OCI-LY7 (cell line): ENCODE measurements around the gene ZBTB5. TPM values are rescaled to one million over a fixed set of nuclear protein-coding genes. Genes with fewer than 3 reads are reported as not detected.

ENCODE experiments used
- BruUV-seq: library from RNA; stranded (reverse); fragments of 400-500 nt; replicated peaks from 2 replicates; lab custom pipeline; 2021; lab: Mats Ljungman, UMichigan
- CTCF ChIA-PET: fragments of 300-600 bp; sonication (Branson Sonifier 250); formaldehyde crosslinking; loops from one replicate; lab custom pipeline; 2022; ENCODE audit warnings: antibody characterized with exemption; ENCODE audit not compliant: unreplicated experiment; lab: Charles Lee
- POLR2A ChIA-PET: fragments of 300-600 bp; sonication (Branson Sonifier 250); formaldehyde crosslinking; loops from one replicate; lab custom pipeline; 2022; ENCODE audit warnings: antibody characterized with exemption; lab: Charles Lee
- DNase-seq: peaks from one replicate; pipeline ENCODE4 v3.0.0-alpha.2; 2015; ENCODE audit warnings: low spot score
- H2AFZ ChIP-seq: fragments of 200-600 bp; sonication (generic), shearing (Covaris generic); 2 replicates; pipeline ENCODE4 v1.6.1; 2014; ENCODE audit warnings: mild to moderate bottlenecking, antibody characterized with exemption, low read length, moderate library complexity
- H3K27ac ChIP-seq: fragments of 200-600 bp; sonication (generic); 2 replicates; pipeline ENCODE4 v1.5.1; 2014; ENCODE audit warnings: mixed run types, low read depth, mild to moderate bottlenecking, moderate library complexity, low read length, inconsistent platforms; ENCODE audit not compliant: poor library complexity, severe bottlenecking
- H3K36me3 ChIP-seq: fragments of 200-600 bp; sonication (generic); 2 replicates; pipeline ENCODE4 v1.6.1; 2014; ENCODE audit warnings: mild to moderate bottlenecking, antibody characterized with exemption, low read length, moderate library complexity, mixed read lengths; ENCODE audit not compliant: insufficient read depth
- H3K4me1 ChIP-seq: fragments of 200-600 bp; sonication (generic); 2 replicates; pipeline ENCODE4 v1.5.1; 2014; ENCODE audit warnings: mild to moderate bottlenecking, low read length; ENCODE audit not compliant: insufficient read depth, poor library complexity, severe bottlenecking
- H3K4me2 ChIP-seq: fragments of 200-600 bp; sonication (generic); 2 replicates; pipeline ENCODE4 v1.6.1; 2014; ENCODE audit warnings: mild to moderate bottlenecking, low read length
- H3K4me3 ChIP-seq: fragments of 200-600 bp; sonication (generic); 2 replicates; pipeline ENCODE4 v1.5.1; 2014; ENCODE audit warnings: mild to moderate bottlenecking, low read depth, low read length; ENCODE audit not compliant: poor library complexity, severe bottlenecking
- H3K79me2 ChIP-seq: fragments of 200-600 bp; sonication (generic); 2 replicates; pipeline ENCODE4 v1.6.1; 2016; ENCODE audit warnings: low read depth, mild to moderate bottlenecking, low read length, moderate library complexity, mixed read lengths; ENCODE audit not compliant: insufficient read depth
- H3K9me2 ChIP-seq: fragments of 200-600 bp; sonication (generic); 2 replicates; pipeline ENCODE4 v1.6.1; 2016; ENCODE audit warnings: mild to moderate bottlenecking, low read length, mixed read lengths; ENCODE audit not compliant: insufficient read depth
- H3K9me3 ChIP-seq: fragments of 200-600 bp; sonication (generic); 2 replicates; pipeline ENCODE4 v1.6.1; 2014; ENCODE audit warnings: mild to moderate bottlenecking, mixed run types, low read length, mixed read lengths
- H4K20me1 ChIP-seq: fragments of 200-600 bp; sonication (generic); 2 replicates; pipeline ENCODE4 v1.6.1; 2014; ENCODE audit warnings: mild to moderate bottlenecking, antibody characterized with exemption, low read length, moderate library complexity, mixed read lengths; ENCODE audit not compliant: insufficient read depth
- EZH2phosphoT487 ChIP-seq: fragments of 200-600 bp; sonication (generic); IDR thresholded peaks from 2 replicates; pipeline ENCODE4 v1.6.1; 2018; ENCODE audit warnings: low read depth, borderline replicate concordance, mild to moderate bottlenecking, mixed run types, antibody characterized with exemption, low read length, moderate library complexity, mixed read lengths
- intact Hi-C: fragments of 100-400 bp; cut with micrococcal nuclease; formaldehyde crosslinking; loops from one replicate; pipeline ENCODE4 v1.10.0; 2022; ENCODE audit not compliant: unreplicated experiment
- total RNA-seq, 2 experiments: library from RNA; depleted of rRNA in 1 of 2; stranded (reverse); fragments of >200 nt in 1 of 2; shearing (Covaris generic) in 1 of 2; gene quantifications; 2 replicates each; pipeline ENCODE4 v1.2.3, GENCODE V29; 2014 to 2022
- TF ChIP-seq, protein P1 (sequence below): fragments of 200-600 bp; sonication (generic); conservative IDR thresholded peaks from 2 replicates; pipeline ENCODE4 v1.5.1; 2014; ENCODE audit warnings: mild to moderate bottlenecking, antibody characterized with exemption, low read length, moderate library complexity, mixed read lengths

The ZBTB5 gene
- total RNA-seq, 2 experiments from 2014 or later, result 20.2 to 31.9 TPM

DNA sequence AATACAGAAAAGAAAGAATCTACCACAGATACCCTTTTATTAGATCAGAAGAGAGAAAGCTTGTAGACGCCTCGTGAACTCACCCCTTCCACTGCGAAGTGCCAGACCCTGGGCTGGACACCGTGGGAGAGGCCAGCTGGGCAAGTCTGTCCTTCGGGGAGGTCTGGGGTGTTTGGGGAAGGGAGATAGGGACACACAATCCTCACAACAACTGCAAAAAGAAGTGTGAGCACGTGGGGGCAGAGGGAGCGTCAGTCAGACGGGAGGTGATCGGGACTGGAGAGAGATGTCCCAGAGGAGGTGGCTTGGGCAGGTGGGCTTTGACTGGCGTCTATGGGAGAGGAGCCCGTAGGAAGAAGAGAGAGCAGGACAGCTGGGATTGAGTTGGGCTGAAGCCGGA, 70.0 kb downstream of the ZBTB5 start:
- intact Hi-C loops, result no loop called here
- H3K79me2 ChIP-seq, result no peaks in the 10 kb centered on the region
- peaks cover 12% of the 10 kb centered on the region for H3K36me3 ChIP-seq
- TF ChIP-seq, protein P1, sequence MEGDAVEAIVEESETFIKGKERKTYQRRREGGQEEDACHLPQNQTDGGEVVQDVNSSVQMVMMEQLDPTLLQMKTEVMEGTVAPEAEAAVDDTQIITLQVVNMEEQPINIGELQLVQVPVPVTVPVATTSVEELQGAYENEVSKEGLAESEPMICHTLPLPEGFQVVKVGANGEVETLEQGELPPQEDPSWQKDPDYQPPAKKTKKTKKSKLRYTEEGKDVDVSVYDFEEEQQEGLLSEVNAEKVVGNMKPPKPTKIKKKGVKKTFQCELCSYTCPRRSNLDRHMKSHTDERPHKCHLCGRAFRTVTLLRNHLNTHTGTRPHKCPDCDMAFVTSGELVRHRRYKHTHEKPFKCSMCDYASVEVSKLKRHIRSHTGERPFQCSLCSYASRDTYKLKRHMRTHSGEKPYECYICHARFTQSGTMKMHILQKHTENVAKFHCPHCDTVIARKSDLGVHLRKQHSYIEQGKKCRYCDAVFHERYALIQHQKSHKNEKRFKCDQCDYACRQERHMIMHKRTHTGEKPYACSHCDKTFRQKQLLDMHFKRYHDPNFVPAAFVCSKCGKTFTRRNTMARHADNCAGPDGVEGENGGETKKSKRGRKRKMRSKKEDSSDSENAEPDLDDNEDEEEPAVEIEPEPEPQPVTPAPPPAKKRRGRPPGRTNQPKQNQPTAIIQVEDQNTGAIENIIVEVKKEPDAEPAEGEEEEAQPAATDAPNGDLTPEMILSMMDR, result no peak
- no peak for TF ChIP-seq EZH2phosphoT487
- H3K4me2 ChIP-seq, result peak overlapping the region; percentile 41
- ChIA-PET POLR2A (interaction anchor here (0.8 to 4.9 kb wide), 9 partner anchors 8 to 276 kb away, joined by 3 to 29 read pairs (median 4); no protein-coding TSS in a partner anchor), CTCF (interaction anchor here (1.4 kb wide), 1 partner anchor 18 kb away, joined by 6 read pairs; no protein-coding TSS in a partner anchor)
- DNase-seq, result no peak
- peaks cover 79% of the 10 kb centered on the region for H3K4me1 ChIP-seq
- no peaks in the 10 kb centered on the region for H3K9me2 ChIP-seq
- no peak overlapping the region for H3K4me3 ChIP-seq
- no peaks in the 10 kb centered on the region for H4K20me1 ChIP-seq
- H3K27ac ChIP-seq, result peak overlapping the region; percentile 44
- H2AFZ ChIP-seq, result peak overlapping the region; percentile 49; the same call in 1 of the 2 replicates
- H3K9me3 ChIP-seq, result no peaks in the 10 kb centered on the region; the same call in 1 of the 2 replicates
- no TSS peak for BruUV-seq

DNA sequence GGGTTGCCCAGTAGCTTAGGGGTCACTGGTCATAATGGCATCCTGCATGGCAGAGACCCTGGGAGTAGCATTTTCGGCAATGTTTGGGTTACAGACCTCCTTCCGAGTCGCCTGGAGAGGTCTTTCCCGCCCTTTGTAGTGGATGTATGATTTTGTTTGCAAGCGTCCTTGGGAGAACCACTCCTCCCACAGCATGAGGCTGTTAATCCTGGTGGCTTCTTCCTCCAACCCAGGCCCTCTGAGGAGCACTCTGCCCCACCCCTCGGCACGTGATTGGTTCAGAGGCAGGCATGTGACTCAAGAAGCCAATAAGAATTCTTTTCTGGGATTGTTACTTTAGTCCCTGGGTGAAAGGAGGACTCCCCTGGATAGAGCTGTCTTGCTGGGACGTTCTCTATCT, 73.0 kb downstream of the ZBTB5 start:
- TF ChIP-seq EZH2phosphoT487, result no peak
- TF ChIP-seq, protein P1, result no peak
- Histone ChIP-seq H3K9me3 (no peaks in the 10 kb centered on the region), H3K36me3 (no peaks in the 10 kb centered on the region), H3K9me2 (no peaks in the 10 kb centered on the region), H3K4me2 (no peak overlapping the region), H4K20me1 (no peaks in the 10 kb centered on the region), H3K4me3 (no peak overlapping the region), H3K79me2 (no peaks in the 10 kb centered on the region), H3K27ac (peak overlapping the region; percentile 46), H3K4me1 (peaks cover 75% of the 10 kb centered on the region), H2AFZ (no peak overlapping the region)
- no TSS peak for BruUV-seq
- intact Hi-C loops, result no loop called here
- POLR2A ChIA-PET, result interaction anchor here (0.6 to 12.9 kb wide), 9 partner anchors 8 to 208 kb away, joined by 3 to 170 read pairs (median 4); no protein-coding TSS in a partner anchor
- DNase-seq, result no peak
- CTCF ChIA-PET, result interaction anchor here (1.0 to 1.6 kb wide), 3 partner anchors 14 to 19 kb away, joined by 3 read pairs; no protein-coding TSS in a partner anchor

DNA sequence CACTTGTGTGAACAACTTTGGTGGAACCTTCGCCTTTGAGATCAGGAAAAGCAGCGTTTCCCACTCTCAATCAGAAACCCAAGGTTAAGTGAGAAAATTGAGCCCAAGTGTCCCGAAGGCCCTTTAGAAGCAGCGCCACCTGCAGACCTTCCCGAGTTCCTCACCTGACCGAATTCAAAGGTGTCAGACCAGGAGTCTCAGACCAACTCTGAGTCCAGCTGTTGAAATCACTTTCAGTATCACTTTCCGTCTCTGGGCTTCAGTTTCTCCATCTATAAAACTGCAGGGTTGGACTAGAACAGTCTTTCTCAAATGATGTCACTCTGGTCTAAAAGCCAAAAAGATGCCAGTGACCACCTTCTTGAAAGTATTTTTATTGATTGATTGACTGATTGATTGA, 74.5 kb downstream of the ZBTB5 start:
- Histone ChIP-seq H3K27ac (peak overlapping the region; percentile 46), H3K9me2 (no peaks in the 10 kb centered on the region), H2AFZ (peak overlapping the region; percentile 30; the same call in 1 of the 2 replicates), H3K4me1 (peaks cover 82% of the 10 kb centered on the region), H3K79me2 (no peaks in the 10 kb centered on the region), H3K4me2 (peak overlapping the region; percentile 50), H3K36me3 (no peaks in the 10 kb centered on the region), H3K4me3 (no peak overlapping the region), H4K20me1 (no peaks in the 10 kb centered on the region), H3K9me3 (no peaks in the 10 kb centered on the region)
- DNase-seq, result peak; percentile 92
- POLR2A ChIA-PET, result interaction anchor here (12.9 kb wide), 1 partner anchor 18 kb away, joined by 170 read pairs; no protein-coding TSS in a partner anchor
- CTCF ChIA-PET, result interaction anchor here (1.8 kb wide), 1 partner anchor 21 kb away, joined by 4 read pairs; no protein-coding TSS in a partner anchor
- TF ChIP-seq, protein P1, result peak; percentile 96
- TF ChIP-seq EZH2phosphoT487, result no peak
- intact Hi-C loops, result no loop called here
- no TSS peak for BruUV-seq
